VCaP (cell line): ENCODE data around the gene IPP.
"Not testable (repeated sequence)": the region's sequence is repeated elsewhere in the genome, so short reads cannot be mapped to it uniquely, and the experiment has no call there.

Source experiments
- H3K27ac ChIP-seq: fragments of 450-650 bp; 2 replicates; pipeline ENCODE4 v1.5.1; 2017
- CTCF ChIP-seq: fragments of 450-650 bp; conservative IDR thresholded peaks from 2 replicates; pipeline ENCODE4 v1.5.1; 2017; ENCODE audit warnings: mild to moderate bottlenecking, moderate library complexity

The IPP gene

GRCh38 chr1:45755697-45756096 is 5.2 kb upstream of the IPP start:
- no peak overlapping the region for H3K27ac ChIP-seq
- TF ChIP-seq CTCF, result no peak

GRCh38 chr1:45753248-45754037 is 3.0 kb upstream of the IPP start:
- TF ChIP-seq CTCF, result no peak
- H3K27ac ChIP-seq, result no peak overlapping the region

DNA sequence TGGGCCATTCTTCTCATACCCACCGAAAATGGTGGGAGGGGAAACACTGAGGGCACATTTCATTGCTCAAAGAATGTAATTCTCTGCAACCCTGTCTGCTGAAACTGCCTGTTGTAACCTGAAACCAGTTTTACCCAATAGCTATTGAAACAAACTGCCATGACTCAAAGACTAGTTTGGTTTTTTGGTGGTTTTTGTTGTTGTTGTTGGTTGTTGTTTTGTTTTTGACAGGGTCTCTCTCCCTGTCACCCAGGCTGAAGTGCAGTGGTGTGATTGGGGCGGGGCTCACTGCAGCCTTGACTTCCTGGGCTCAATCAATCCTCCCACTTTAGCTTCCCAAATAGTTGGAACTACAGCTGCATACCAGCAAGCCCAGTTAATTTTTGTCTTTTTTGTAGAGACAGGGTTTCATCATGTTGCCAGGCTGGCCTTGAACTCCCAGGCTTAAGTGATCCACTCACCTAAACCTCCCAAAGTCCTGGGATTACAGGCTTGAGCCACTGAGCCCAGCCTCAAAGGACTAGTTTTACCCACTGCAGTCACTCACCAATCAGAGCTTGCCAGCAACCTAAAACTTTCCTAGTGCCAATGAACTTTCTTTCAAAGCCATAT is 2.1 kb upstream of the IPP start:
- no peak overlapping the region for H3K27ac ChIP-seq
- TF ChIP-seq CTCF, result no peak

- H3K27ac ChIP-seq, result peak overlapping the region; percentile 93
- no peak for TF ChIP-seq CTCF
These were observed 1.6 kb upstream of the IPP start for GRCh38 chr1:45752014-45752413.

- peak overlapping the region; percentile 93 for H3K27ac ChIP-seq
These were observed 786 bp upstream of the IPP start for GRCh38 chr1:45751039-45751838.

DNA sequence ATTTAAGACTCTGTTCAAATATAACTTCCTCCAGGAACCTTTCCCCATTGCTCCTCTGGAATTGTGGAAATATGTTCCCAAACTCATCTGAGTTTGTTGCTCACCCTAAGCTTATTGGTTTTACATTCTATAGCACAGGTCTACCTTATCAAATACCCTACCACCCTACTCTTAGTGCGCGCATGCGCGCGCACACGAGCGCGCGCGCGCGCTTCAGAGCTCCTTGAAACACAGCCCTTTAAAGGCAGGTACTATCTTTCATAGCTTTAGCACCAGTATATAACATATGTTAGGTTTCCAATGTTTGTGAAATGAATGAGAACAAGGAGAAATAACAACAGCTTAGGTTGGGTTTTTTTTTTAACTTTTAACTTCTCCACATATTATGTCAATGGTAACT is 3.5 kb downstream of the IPP start:
- no peak for TF ChIP-seq CTCF
- H3K27ac ChIP-seq, result no peak overlapping the region

More at GRCh38 chr1:45751039-45751838, 786 bp upstream of the IPP start:
- TF ChIP-seq CTCF, result 0 out of 2 replicates have a peak, but pooled peaks have one; percentile 6

- H3K27ac ChIP-seq, result not testable (repeated sequence)
These were observed 10.8 kb downstream of the IPP start for GRCh38 chr1:45739641-45740156.
